Measurements from ENCODE around the gene ERBB4. TPM values are rescaled to one million over a fixed set of nuclear protein-coding genes. Genes with fewer than 3 reads are reported as not detected.

Gene ERBB4
- polyA plus RNA-seq, 2 of the 4 experiments (the other 2 are of a cell fraction): not detected

DNA sequence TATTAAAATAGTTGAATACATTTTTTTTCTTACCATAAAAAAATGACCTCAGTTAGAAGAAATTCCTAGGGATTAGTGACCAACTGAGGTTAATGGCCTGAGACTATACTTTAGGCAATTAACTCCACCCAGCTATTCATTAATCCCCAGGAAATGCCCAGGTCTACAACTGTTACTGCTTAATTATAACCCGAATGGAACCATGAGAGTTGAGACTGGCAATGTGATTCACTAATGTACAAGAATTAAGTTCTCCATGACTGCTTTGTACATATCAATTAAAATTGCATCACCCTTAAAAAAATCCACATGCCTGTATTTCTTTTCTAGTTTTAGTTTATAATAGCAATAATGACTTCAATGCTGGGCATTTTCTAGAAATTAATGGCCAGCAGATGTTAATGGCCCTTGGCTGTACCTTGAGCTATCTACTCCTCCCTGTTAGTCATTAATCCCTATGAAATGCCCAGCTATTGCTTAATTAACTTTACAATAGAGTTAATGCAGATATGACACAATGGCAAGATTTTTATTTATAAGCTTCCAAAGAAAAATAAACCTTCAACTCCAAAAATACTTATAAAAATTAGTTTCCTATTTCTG lies 44.1 kb downstream of the ERBB4 start:
- Histone ChIP-seq H3K4me2 (no peak overlapping the region), H3K9me3 (no peaks in the 10 kb centered on the region), H3K4me3 (no peak overlapping the region), H3K4me1 (no peaks in the 10 kb centered on the region), H3K27ac (no peak overlapping the region)
- CTCF ChIA-PET: no interaction called here
- no peak for ATAC-seq
- no peak for FAIRE-seq
- POLR2A ChIA-PET: no interaction called here
- no peak for DNase-seq (ENCODE audit: low read depth in 1 of 2, low spot score in 1 of 2)
- TF ChIP-seq PHF8 (IDR thresholded peaks at IDR 0.05; ENCODE audit: borderline replicate concordance, low read depth) (no peak), POLR2AphosphoS2 (conservative IDR thresholded peaks at IDR 0.05; ENCODE audit: low read length) (no peak), HDAC2 (IDR thresholded peaks at IDR 0.05) (no peak), JUN (IDR thresholded peaks at IDR 0.05) (no peak), ESRRA (IDR thresholded peaks at IDR 0.05; ENCODE audit: borderline replicate concordance, low read length) (no peak), MAZ (IDR thresholded peaks at IDR 0.05; ENCODE audit: borderline replicate concordance, low read depth, low read length) (no peak), FOSB (CRISPR knock-in tag; IDR thresholded peaks at IDR 0.05) (no peak), GATA3 (IDR thresholded peaks at IDR 0.05; ENCODE audit: borderline replicate concordance) (no peak)
- TF ChIP-seq, protein P1, sequence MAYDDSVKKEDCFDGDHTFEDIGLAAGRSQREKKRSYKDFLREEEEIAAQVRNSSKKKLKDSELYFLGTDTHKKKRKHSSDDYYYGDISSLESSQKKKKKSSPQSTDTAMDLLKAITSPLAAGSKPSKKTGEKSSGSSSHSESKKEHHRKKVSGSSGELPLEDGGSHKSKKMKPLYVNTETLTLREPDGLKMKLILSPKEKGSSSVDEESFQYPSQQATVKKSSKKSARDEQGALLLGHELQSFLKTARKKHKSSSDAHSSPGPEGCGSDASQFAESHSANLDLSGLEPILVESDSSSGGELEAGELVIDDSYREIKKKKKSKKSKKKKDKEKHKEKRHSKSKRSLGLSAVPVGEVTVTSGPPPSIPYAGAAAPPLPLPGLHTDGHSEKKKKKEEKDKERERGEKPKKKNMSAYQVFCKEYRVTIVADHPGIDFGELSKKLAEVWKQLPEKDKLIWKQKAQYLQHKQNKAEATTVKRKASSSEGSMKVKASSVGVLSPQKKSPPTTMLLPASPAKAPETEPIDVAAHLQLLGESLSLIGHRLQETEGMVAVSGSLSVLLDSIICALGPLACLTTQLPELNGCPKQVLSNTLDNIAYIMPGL (CRISPR knock-in tag; IDR thresholded peaks at IDR 0.05; ENCODE audit: borderline replicate concordance): no peak
- TF ChIP-seq, protein P2, sequence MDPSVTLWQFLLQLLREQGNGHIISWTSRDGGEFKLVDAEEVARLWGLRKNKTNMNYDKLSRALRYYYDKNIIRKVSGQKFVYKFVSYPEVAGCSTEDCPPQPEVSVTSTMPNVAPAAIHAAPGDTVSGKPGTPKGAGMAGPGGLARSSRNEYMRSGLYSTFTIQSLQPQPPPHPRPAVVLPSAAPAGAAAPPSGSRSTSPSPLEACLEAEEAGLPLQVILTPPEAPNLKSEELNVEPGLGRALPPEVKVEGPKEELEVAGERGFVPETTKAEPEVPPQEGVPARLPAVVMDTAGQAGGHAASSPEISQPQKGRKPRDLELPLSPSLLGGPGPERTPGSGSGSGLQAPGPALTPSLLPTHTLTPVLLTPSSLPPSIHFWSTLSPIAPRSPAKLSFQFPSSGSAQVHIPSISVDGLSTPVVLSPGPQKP (IDR thresholded peaks at IDR 0.05; ENCODE audit: low read depth, low read length): no peak
- TF ChIP-seq, protein P3, sequence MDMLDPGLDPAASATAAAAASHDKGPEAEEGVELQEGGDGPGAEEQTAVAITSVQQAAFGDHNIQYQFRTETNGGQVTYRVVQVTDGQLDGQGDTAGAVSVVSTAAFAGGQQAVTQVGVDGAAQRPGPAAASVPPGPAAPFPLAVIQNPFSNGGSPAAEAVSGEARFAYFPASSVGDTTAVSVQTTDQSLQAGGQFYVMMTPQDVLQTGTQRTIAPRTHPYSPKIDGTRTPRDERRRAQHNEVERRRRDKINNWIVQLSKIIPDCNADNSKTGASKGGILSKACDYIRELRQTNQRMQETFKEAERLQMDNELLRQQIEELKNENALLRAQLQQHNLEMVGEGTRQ (IDR thresholded peaks at IDR 0.05): no peak
- WGBS (ENCODE audit: missing lambda C conversion rate): 34% methylated on average over 1 of the region's 1 CpG

DNA sequence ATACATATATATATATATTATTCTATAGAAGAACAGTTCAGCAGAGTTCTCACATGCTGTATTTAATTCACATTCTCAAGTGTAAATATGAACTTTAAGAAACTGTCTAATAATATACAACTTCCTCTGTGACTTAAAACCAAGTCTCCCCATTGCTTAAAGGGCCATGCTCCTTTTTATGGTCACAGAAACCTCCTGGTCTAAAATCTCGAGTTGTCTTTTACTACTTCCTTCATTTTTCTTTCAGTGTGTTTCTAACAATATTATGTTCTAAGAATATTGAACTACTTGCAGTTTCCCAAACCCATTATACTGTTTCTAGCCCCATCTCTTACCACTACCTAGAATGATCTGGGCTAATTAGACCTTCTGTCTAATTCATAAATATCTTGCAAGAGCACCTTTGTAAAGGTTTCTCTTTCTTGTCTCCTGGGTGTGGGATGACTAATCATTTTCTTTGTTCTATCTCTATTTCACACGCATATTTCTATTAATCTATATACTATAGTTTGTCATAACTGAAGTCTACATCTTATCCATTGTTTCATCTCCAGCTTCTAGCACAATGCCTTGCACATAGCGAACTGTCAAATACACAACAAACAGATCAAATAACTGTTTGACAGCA lies 48.8 kb downstream of the ERBB4 start:
- H3K4me1 ChIP-seq: no peaks in the 10 kb centered on the region
- H3K4me3 ChIP-seq: no peak overlapping the region
- ChIA-PET POLR2A (no interaction called here), CTCF (no interaction called here)
- 32% methylated on average over 3 of the region's 3 CpGs for WGBS (ENCODE audit: missing lambda C conversion rate)
- TF ChIP-seq, protein P4, sequence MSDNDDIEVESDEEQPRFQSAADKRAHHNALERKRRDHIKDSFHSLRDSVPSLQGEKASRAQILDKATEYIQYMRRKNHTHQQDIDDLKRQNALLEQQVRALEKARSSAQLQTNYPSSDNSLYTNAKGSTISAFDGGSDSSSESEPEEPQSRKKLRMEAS (IDR thresholded peaks at IDR 0.05): no peak
- no peak for TF ChIP-seq ZNF302 (CRISPR knock-in tag; IDR thresholded peaks at IDR 0.05)
- no peak for TF ChIP-seq ZC3H11A (IDR thresholded peaks at IDR 0.05)
- TF ChIP-seq RCOR1 (IDR thresholded peaks at IDR 0.05; ENCODE audit: low read depth, low read length): no peak
- TF ChIP-seq MYC (IDR thresholded peaks at IDR 0.05; ENCODE audit: borderline replicate concordance, low read length): no peak
- TF ChIP-seq FOSB (CRISPR knock-in tag; IDR thresholded peaks at IDR 0.05): no peak
- TF ChIP-seq ESRRA (IDR thresholded peaks at IDR 0.05; ENCODE audit: borderline replicate concordance, low read length): no peak
- no peak for TF ChIP-seq TP53 (CRISPR knock-in tag; IDR thresholded peaks at IDR 0.05)
- TF ChIP-seq FOSL2 (IDR thresholded peaks at IDR 0.05): no peak
- no peak for TF ChIP-seq FOSL2 (CRISPR knock-in tag; IDR thresholded peaks at IDR 0.05)
- TF ChIP-seq, protein P5, sequence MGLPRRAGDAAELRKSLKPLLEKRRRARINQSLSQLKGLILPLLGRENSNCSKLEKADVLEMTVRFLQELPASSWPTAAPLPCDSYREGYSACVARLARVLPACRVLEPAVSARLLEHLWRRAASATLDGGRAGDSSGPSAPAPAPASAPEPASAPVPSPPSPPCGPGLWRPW (IDR thresholded peaks at IDR 0.05): no peak
- TF ChIP-seq KDM1A (IDR thresholded peaks at IDR 0.05; ENCODE audit: low read depth): no peak
- no peak for TF ChIP-seq EHF (CRISPR knock-in tag; IDR thresholded peaks at IDR 0.05)
- TF ChIP-seq PHF8 (IDR thresholded peaks at IDR 0.05; ENCODE audit: borderline replicate concordance, low read depth): no peak
- no peak for TF ChIP-seq EHMT2 (IDR thresholded peaks at IDR 0.05; ENCODE audit: low read depth)
- TF ChIP-seq EP300 (IDR thresholded peaks at IDR 0.05): no peak
- TF ChIP-seq CBX2 (IDR thresholded peaks at IDR 0.05; ENCODE audit: borderline replicate concordance, low read depth): no peak
- no peak for TF ChIP-seq RFX5 (IDR thresholded peaks at IDR 0.05)
- TF ChIP-seq ZSCAN20 (CRISPR knock-in tag; IDR thresholded peaks at IDR 0.05): no peak
- no peak for FAIRE-seq
- H3K4me2 ChIP-seq: no peak overlapping the region
- H3K27ac ChIP-seq: no peak overlapping the region
- no peaks in the 10 kb centered on the region for H3K9me3 ChIP-seq
- no peak for DNase-seq (ENCODE audit: low read depth in 1 of 2, low spot score in 1 of 2)
- ATAC-seq: no peak
